GM10248 (cell line): ENCODE results near the gene NHS.

Source experiments
- CTCF ChIA-PET: fragments of 300-600 bp; sonication (Branson Sonifier 250); formaldehyde crosslinking; extraction: SDS; loops from one replicate; lab custom pipeline; 2021; ENCODE audit warnings: antibody characterized with exemption; lab: Yijun Ruan, JAX
- POLR2A ChIA-PET: fragments of 350-650 bp; sonication (Branson Sonifier 250); formaldehyde crosslinking; extraction: SDS; loops from one replicate; lab custom pipeline; 2020; ENCODE audit warnings: antibody characterized with exemption; lab: Yijun Ruan, JAX
- DNase-seq: peaks from one replicate; pipeline ENCODE4 v3.0.0; 2012; ENCODE audit errors: extremely low spot score
- TF ChIP-seq, protein P1 (sequence below): IDR thresholded peaks from 2 replicates; pipeline ENCODE4 v1.5.1; 2012; ENCODE audit warnings: mild to moderate bottlenecking, low read depth; ENCODE audit errors: extremely low read depth, missing control alignments, control extremely low read depth

The NHS gene

DNA sequence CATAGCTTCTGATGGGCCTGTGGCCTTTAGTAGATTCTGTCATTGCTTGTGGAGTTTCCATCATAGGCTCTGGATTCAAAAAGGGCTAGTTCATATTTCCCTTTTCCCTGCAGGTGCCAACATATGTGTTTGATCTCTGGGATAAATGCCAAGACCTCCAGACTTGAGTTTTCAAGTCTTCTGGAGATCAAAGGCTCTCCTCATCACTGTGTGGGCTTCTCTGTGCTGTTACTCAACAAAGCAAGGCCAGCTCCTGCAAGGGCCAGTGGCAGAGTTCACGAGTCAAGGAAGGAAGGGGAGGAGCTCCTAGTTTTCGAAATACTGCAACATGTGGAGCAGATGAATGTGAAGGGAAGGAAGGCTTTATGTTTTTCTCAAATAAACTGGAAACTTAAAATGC is 299.6 kb downstream of the NHS start:
- TF ChIP-seq, protein P1, sequence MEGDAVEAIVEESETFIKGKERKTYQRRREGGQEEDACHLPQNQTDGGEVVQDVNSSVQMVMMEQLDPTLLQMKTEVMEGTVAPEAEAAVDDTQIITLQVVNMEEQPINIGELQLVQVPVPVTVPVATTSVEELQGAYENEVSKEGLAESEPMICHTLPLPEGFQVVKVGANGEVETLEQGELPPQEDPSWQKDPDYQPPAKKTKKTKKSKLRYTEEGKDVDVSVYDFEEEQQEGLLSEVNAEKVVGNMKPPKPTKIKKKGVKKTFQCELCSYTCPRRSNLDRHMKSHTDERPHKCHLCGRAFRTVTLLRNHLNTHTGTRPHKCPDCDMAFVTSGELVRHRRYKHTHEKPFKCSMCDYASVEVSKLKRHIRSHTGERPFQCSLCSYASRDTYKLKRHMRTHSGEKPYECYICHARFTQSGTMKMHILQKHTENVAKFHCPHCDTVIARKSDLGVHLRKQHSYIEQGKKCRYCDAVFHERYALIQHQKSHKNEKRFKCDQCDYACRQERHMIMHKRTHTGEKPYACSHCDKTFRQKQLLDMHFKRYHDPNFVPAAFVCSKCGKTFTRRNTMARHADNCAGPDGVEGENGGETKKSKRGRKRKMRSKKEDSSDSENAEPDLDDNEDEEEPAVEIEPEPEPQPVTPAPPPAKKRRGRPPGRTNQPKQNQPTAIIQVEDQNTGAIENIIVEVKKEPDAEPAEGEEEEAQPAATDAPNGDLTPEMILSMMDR = no peak
- DNase-seq = no peak
- POLR2A ChIA-PET = no interaction called here
- CTCF ChIA-PET = no interaction called here

DNA sequence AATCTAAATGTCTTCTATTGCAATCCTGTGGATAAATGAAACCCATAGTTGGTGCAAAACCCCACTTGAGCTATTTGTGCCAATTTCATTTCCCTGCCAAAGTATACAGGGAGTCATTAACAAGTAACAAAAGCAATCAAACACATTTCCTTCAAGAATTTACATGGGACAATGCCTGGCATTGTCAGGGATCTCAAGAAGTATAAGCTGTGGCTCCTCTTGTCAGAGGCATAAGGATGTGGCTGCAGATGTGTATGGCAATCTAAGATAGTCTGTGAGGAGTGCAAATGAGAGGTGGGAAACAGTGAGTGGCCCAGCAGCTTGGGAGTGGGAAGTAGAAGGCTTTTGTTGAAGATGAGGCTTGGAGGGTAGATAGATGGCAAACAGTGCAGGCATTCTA is 304.3 kb downstream of the NHS start:
- DNase-seq = no peak
- ChIA-PET CTCF (no interaction called here), POLR2A (no interaction called here)
- TF ChIP-seq, protein P1 = no peak

DNA sequence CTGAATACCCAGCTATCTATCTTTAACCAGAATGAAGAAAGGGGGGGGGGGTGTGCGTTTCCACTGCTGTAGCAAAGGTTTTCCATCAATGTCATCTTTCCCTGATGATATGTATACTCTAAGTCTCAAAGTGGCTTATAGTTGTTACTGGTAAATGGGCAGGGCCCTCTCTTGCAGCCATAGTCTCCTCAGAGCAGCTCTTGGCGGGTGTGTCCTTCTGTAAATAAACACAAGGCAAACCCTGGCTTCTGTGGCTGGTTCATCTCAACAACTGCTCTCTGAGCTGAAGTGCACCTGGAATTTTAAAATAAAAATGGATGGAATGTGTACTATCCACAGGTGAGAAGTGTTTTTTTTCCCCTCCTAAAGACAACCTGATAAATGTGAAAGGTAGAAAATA is 304.8 kb downstream of the NHS start:
- no peak for DNase-seq
- POLR2A ChIA-PET = no interaction called here
- CTCF ChIA-PET = no interaction called here
- TF ChIP-seq, protein P1 = no peak

DNA sequence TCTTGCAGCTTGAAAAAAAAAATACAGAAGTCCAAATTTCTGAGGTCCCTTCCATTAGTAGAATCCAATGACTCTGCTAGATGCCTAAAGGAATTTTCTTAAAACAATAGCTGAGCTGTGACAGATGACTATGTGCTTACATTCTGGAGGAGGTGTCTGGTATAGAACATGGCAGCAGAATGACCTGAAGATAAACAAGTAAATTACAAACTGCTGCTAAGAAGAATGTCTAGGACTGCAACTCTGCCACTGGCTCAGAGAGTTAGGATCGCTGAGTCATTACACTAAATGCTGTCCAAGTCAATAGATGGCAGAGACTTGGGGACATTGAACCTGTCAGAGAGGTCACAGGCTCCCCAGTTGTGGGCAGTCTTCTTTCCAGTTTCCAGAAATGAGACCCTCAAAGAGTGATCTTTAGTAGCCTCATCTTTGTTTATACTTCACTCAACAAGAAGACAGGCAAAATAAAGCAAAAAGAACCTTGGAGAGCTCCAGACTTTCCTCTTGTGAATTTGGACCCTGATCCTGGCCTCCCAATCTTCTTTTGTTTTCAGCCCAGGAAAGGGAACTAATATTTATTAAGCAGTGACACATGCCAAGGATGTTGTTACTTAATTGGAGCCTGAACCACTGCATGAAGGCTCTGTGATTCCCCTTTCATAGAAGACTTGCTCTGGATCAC is 305.9 kb downstream of the NHS start:
- TF ChIP-seq, protein P1 = no peak
- CTCF ChIA-PET = no interaction called here
- no peak for DNase-seq
- POLR2A ChIA-PET = no interaction called here

DNA sequence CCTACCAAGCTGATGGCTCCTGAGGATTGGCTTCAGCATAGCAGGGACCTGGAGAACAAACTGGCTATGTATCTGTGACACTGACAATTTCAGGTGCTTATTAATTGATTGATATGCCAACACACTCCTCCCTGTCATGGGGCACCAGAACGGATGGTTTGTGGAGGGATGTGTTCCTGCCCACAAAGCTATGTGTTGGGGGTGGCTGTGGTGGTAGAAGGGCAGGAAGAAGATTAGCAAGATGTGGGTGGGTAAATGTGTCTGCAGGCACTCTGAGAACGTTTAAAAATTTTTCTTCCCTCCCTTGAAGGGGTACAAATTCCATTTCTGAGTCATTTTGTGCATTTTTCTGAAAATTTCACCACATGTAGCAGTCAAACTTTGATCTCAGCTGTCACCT is 307.3 kb downstream of the NHS start:
- CTCF ChIA-PET = no interaction called here
- POLR2A ChIA-PET = no interaction called here
- no peak for DNase-seq

DNA sequence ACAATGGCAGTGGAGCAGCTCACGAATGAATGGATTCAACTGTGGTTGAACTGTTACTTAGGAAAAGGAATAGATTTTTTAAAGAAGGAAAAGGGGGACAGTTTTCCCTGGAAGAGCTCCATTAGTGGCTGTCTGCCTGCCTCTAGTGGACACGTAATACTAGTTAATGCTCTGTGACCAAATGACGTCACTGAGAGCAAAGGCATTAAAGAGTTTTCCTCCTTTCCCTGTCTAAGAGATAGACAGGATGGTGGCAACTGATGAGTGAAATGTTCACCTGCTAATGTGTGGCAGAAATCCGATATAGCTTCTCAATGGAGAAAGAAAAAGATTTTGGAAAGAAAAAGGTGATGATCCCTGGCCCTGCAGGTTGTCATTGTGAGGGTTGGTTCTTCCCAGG is 310.0 kb downstream of the NHS start:
- ChIA-PET POLR2A (no interaction called here), CTCF (no interaction called here)
- TF ChIP-seq, protein P1 = no peak
- no peak for DNase-seq

More for the DNA sequence above, 307.3 kb downstream of the NHS start:
- TF ChIP-seq, protein P1 = no peak
